ENCODE measurements around the gene AZIN2. TPM values are rescaled to one million over a fixed set of nuclear protein-coding genes. Genes with fewer than 3 reads are reported as not detected.

Gene AZIN2
- total and polyA plus RNA-seq, 9 of the 15 experiments (the other 6 are each of a cell fraction or from before 2014, with no cell fraction given): 0.06 to 0.91 (median 0.42) TPM; not detected in 2

GRCh38 chr1:33086384-33086850 is 5.5 kb downstream of the AZIN2 start (continued):
- no peak for TF ChIP-seq MGA (IDR thresholded peaks at IDR 0.05)
- no peak for TF ChIP-seq MAX (CRISPR knock-in tag; IDR thresholded peaks at IDR 0.05)
- no peak for TF ChIP-seq SPI1 (IDR thresholded peaks at IDR 0.05; ENCODE audit: borderline replicate concordance, low read depth, low read length)
- no peak for TF ChIP-seq ZSCAN32 (CRISPR knock-in tag; IDR thresholded peaks at IDR 0.05)
- TF ChIP-seq CBX2 (IDR thresholded peaks at IDR 0.05; ENCODE audit: insufficient read depth, low read length, poor library complexity, severe bottlenecking): no peak
- no peak for TF ChIP-seq CBFB (CRISPR knock-in tag; IDR thresholded peaks at IDR 0.05)
- TF ChIP-seq SMC3 (conservative IDR thresholded peaks at IDR 0.05; ENCODE audit: insufficient read depth, low read depth, low read length): peak; percentile 74
- peak; percentile 32; the same call in 1 of the 2 replicates for TF ChIP-seq XRCC5 (IDR thresholded peaks at IDR 0.05; ENCODE audit: low read depth, low read length)
- TF ChIP-seq MEIS2 (IDR thresholded peaks at IDR 0.05; ENCODE audit: partially characterized antibody): peak; percentile 84
- TF ChIP-seq RB1 (IDR thresholded peaks at IDR 0.05; ENCODE audit: low read depth): 0 out of 2 replicates have a peak, but pooled peaks have one; percentile 55
- no peak for TF ChIP-seq GTF2B (IDR thresholded peaks at IDR 0.05; ENCODE audit: extremely low read depth, insufficient read length)
- TF ChIP-seq ARID3B (CRISPR knock-in tag; IDR thresholded peaks at IDR 0.05; ENCODE audit: borderline replicate concordance): no peak
- peak; percentile 59; the same call in 1 of the 2 replicates for TF ChIP-seq CC2D1A (IDR thresholded peaks at IDR 0.05)

Data from K562 (cell line).